H1 (cell line): ENCODE data around the gene RNPS1. TPM values are rescaled to one million over a fixed set of nuclear protein-coding genes. Genes with fewer than 3 reads are reported as not detected.

Source experiments
- ATF3 ChIP-seq: IDR thresholded peaks from 2 replicates; pipeline ENCODE4 v1.6.1; 2011; ENCODE audit warnings: low read depth, mild to moderate bottlenecking, low read length; ENCODE audit not compliant: insufficient read depth
- BCL11A ChIP-seq, 2 experiments: IDR thresholded peaks; one replicate each; pipeline ENCODE4 v1.6.1; 2011; ENCODE audit warnings: low read depth in 2 of 2, low read length in 2 of 2, mild to moderate bottlenecking in 2 of 2
- JUND ChIP-seq: IDR thresholded peaks from 2 replicates; pipeline ENCODE4 v1.6.1; 2011; ENCODE audit warnings: mild to moderate bottlenecking, improper control_type of control experiment, low read length
- KDM5A ChIP-seq: fragments of 200-600 bp; IDR thresholded peaks from 2 replicates; pipeline ENCODE4 v1.7.1; 2012; ENCODE audit warnings: mild to moderate bottlenecking, low read length, inconsistent platforms, mixed read lengths
- TAF7 ChIP-seq: optimal IDR thresholded peaks from 2 replicates; pipeline ENCODE3; 2011; ENCODE audit warnings: low read depth, mild to moderate bottlenecking, inconsistent platforms, low read length, moderate library complexity, borderline replicate concordance
- polyA plus RNA-seq, 7 experiments: library from polyadenylated mRNA; depleted of rRNA in 3 of 7; stranded (reverse) in 5 of 7; unstranded in 2 of 7; fragments of >200 nt in 5 of 7; fragments of 200-250 nt in 2 of 7; gene quantifications; 1 replicate in 5 of 7; 2 replicates in 1 of 7; 4 replicates in 1 of 7; pipeline versions ENCODE4 v1.2.1 to v1.2.3, GENCODE V29; 2011 to 2013; ENCODE audit warnings: missing spikeins in 2 of 7, mixed read lengths in 2 of 7
- total RNA-seq: library from RNA; stranded (reverse); fragmentation: NEBNext Ultra II Directional; extraction: Animal tissue kit (Norgen Biotek cat#: 25700); gene quantifications from 2 replicates; pipeline ENCODE4 v1.2.1, GENCODE V29; 2021

Gene RNPS1
- total and polyA plus RNA-seq, 2 of the 8 experiments (the other 6 are each of a cell fraction or from before 2014, with no cell fraction given), result 330 to 350 TPM

GRCh38 chr16:2210009-2210332, 58.0 kb downstream of the RNPS1 start (continued):
- no peak for TF ChIP-seq JUND
- no peak for TF ChIP-seq KDM5A
- no peak for TF ChIP-seq TAF7
- no peak for TF ChIP-seq ATF3
- TF ChIP-seq BCL11A (IDR thresholded peaks at IDR 0.05; ENCODE audit: low read depth in 2 of 2, low read length in 2 of 2), result no peak
